SH-SY5Y (cell line): ENCODE results near the gene RBP4.

Experiments
- GATA2 ChIP-seq: IDR thresholded peaks from 2 replicates; pipeline ENCODE4 v1.6.1; 2011; ENCODE audit warnings: mild to moderate bottlenecking, low read depth, low read length
- GATA3 ChIP-seq: IDR thresholded peaks from 2 replicates; pipeline ENCODE4 v1.6.1; 2011; ENCODE audit warnings: low read depth, mild to moderate bottlenecking, low read length, moderate library complexity

RBP4 gene

GRCh38 chr10:93601774-93602162 lies 733 bp upstream of the RBP4 start:
- TF ChIP-seq GATA2 = no peak
- TF ChIP-seq GATA3 = no peak

GRCh38 chr10:93600446-93601145 lies 439 bp downstream of the RBP4 start:
- TF ChIP-seq GATA2 (no peak), GATA3 (no peak)

GRCh38 chr10:93599778-93600177 lies 1.3 kb downstream of the RBP4 start:
- TF ChIP-seq GATA2 (no peak), GATA3 (no peak)

- TF ChIP-seq GATA3 = no peak
- no peak for TF ChIP-seq GATA2
These were observed 1.7 kb downstream of the RBP4 start for GRCh38 chr10:93599335-93599734.

GRCh38 chr10:93598157-93598556 lies 2.9 kb downstream of the RBP4 start:
- TF ChIP-seq GATA3 = no peak
- no peak for TF ChIP-seq GATA2

GRCh38 chr10:93597075-93597599 lies 3.9 kb downstream of the RBP4 start:
- no peak for TF ChIP-seq GATA2
- TF ChIP-seq GATA3 = no peak

GRCh38 chr10:93596539-93596938 lies 4.5 kb downstream of the RBP4 start:
- no peak for TF ChIP-seq GATA2
- TF ChIP-seq GATA3 = no peak

GRCh38 chr10:93595378-93596161 lies 5.5 kb downstream of the RBP4 start:
- TF ChIP-seq GATA3 = no peak
- TF ChIP-seq GATA2 = no peak

GRCh38 chr10:93594518-93594917 lies 6.5 kb downstream of the RBP4 start:
- no peak for TF ChIP-seq GATA2
- TF ChIP-seq GATA3 = no peak

GRCh38 chr10:93593749-93594148 lies 7.3 kb downstream of the RBP4 start:
- TF ChIP-seq GATA3 (no peak), GATA2 (no peak)

- TF ChIP-seq GATA3 = no peak
- TF ChIP-seq GATA2 = no peak
These were observed 7.8 kb downstream of the RBP4 start for GRCh38 chr10:93593254-93593653.

- TF ChIP-seq GATA3 (no peak), GATA2 (no peak)
These were observed 9.8 kb downstream of the RBP4 start for GRCh38 chr10:93591065-93591808.

- TF ChIP-seq GATA3 = no peak
These were observed 10.4 kb downstream of the RBP4 start for GRCh38 chr10:93590638-93591037.

GRCh38 chr10:93589648-93590562 lies 11.1 kb downstream of the RBP4 start:
- TF ChIP-seq GATA3 = no peak
- no peak for TF ChIP-seq GATA2
